Liver (tissue), 9 donors: ENCODE results near the gene ALAS1. TPM values are rescaled to one million over a fixed set of nuclear protein-coding genes. Genes with fewer than 3 reads are reported as not detected.

Experiments used
- DNase-seq: peaks from one replicate; pipeline ENCODE4 v3.0.0-alpha.2; 2017; ENCODE audit warnings: low spot score
- H3K27ac ChIP-seq, 2 donors: one replicate each; pipeline ENCODE4 v1.7.0; 2013; ENCODE audit warnings: inconsistent platforms in 2 of 2, low read length in 2 of 2, control low read depth in 1 of 2, low read depth in 1 of 2, mild to moderate bottlenecking in 1 of 2
- H3K27me3 ChIP-seq, 4 donors: one replicate each; pipeline versions ENCODE4 v1.6.1 to v1.7.0; 2013; ENCODE audit warnings: low read length in 3 of 4, inconsistent platforms in 1 of 4, mild to moderate bottlenecking in 1 of 4, moderate library complexity in 1 of 4; ENCODE audit not compliant: control insufficient read depth in 4 of 4, insufficient read depth in 4 of 4
- H3K36me3 ChIP-seq, 4 donors: one replicate each; pipeline versions ENCODE4 v1.6.1 to v1.7.0; 2013; ENCODE audit warnings: low read length in 3 of 4, mild to moderate bottlenecking in 3 of 4, low read depth in 1 of 4, moderate library complexity in 1 of 4; ENCODE audit not compliant: control insufficient read depth in 4 of 4, insufficient read depth in 3 of 4
- H3K4me1 ChIP-seq, 4 donors: one replicate each; pipeline versions ENCODE4 v1.6.1 to v1.7.0; 2013; ENCODE audit warnings: low read length in 3 of 4, mild to moderate bottlenecking in 3 of 4, moderate library complexity in 1 of 4; ENCODE audit not compliant: control insufficient read depth in 4 of 4, insufficient read depth in 4 of 4
- H3K4me3 ChIP-seq, 3 donors: one replicate each; pipeline versions ENCODE4 v1.6.1 to v1.7.0; 2013; ENCODE audit warnings: low read length in 3 of 3, control low read depth in 1 of 3, low read depth in 1 of 3, mild to moderate bottlenecking in 1 of 3
- H3K9ac ChIP-seq, 2 donors: one replicate each; pipeline ENCODE4 v1.7.0; 2013; ENCODE audit warnings: low read length in 2 of 2, mild to moderate bottlenecking in 2 of 2, moderate library complexity in 2 of 2, control low read depth in 1 of 2, low read depth in 1 of 2
- H3K9me3 ChIP-seq, 4 donors: one replicate each; pipeline versions ENCODE4 v1.6.1 to v1.7.0; 2013; ENCODE audit warnings: low read length in 3 of 4; ENCODE audit not compliant: control insufficient read depth in 4 of 4
- EGR1 ChIP-seq, 2 donors: IDR thresholded peaks; 2 replicates each; pipeline ENCODE4 v1.6.1; 2016 to 2018; ENCODE audit warnings: antibody characterized with exemption in 2 of 2, low read depth in 2 of 2
- FOXA1 ChIP-seq: IDR thresholded peaks from 2 replicates; pipeline ENCODE4 v1.6.1; 2016; ENCODE audit warnings: antibody characterized with exemption
- FOXA2 ChIP-seq: IDR thresholded peaks from 2 replicates; pipeline ENCODE4 v1.6.1; 2016; ENCODE audit warnings: antibody characterized with exemption
- GABPA ChIP-seq, 2 donors: IDR thresholded peaks in 1 of 2; conservative IDR thresholded peaks in 1 of 2; 2 replicates each; pipeline ENCODE4 v1.6.1; 2016; ENCODE audit warnings: antibody characterized with exemption in 2 of 2, mild to moderate bottlenecking in 1 of 2, moderate library complexity in 1 of 2
- HNF4A ChIP-seq, 2 donors: conservative IDR thresholded peaks; 2 replicates each; pipeline ENCODE4 v1.6.1; 2016; ENCODE audit warnings: antibody characterized with exemption in 2 of 2, mild to moderate bottlenecking in 2 of 2
- HNF4G ChIP-seq: IDR thresholded peaks from 2 replicates; pipeline ENCODE4 v1.6.1; 2016; ENCODE audit warnings: antibody characterized with exemption
- JUND ChIP-seq, 2 donors: IDR thresholded peaks; 2 replicates each; pipeline ENCODE4 v1.6.1; 2016; ENCODE audit warnings: antibody characterized with exemption in 2 of 2
- RAD21 ChIP-seq, 2 donors: IDR thresholded peaks; 2 replicates each; pipeline ENCODE4 v1.6.1; 2016; ENCODE audit warnings: antibody characterized with exemption in 2 of 2, mild to moderate bottlenecking in 2 of 2
- RXRA ChIP-seq, 2 donors: IDR thresholded peaks; 2 replicates each; pipeline ENCODE4 v1.6.1; 2017 to 2018; ENCODE audit warnings: antibody characterized with exemption in 2 of 2, mild to moderate bottlenecking in 1 of 2
- SP1 ChIP-seq: IDR thresholded peaks from 2 replicates; pipeline ENCODE4 v1.6.1; 2018; ENCODE audit warnings: antibody characterized with exemption, mild to moderate bottlenecking
- TAF1 ChIP-seq: conservative IDR thresholded peaks from 2 replicates; pipeline ENCODE4 v1.6.1; 2016; ENCODE audit warnings: antibody characterized with exemption, mild to moderate bottlenecking
- YY1 ChIP-seq: IDR thresholded peaks from 2 replicates; pipeline ENCODE4 v1.6.1; 2016; ENCODE audit warnings: antibody characterized with exemption, mild to moderate bottlenecking
- WGBS: extraction: QIAGEN DNeasy Blood & Tissue Kit; methylation state at CpG from one replicate; pipeline ENCODE4 v1.1.7; 2013; 5-methylcytosine and 5-hydroxymethylcytosine counted together
- polyA plus RNA-seq, 2 donors: library from polyadenylated mRNA; stranded (reverse) in 1 of 2; unstranded in 1 of 2; fragments of 200-250 nt in 1 of 2; fragments of >200 nt in 1 of 2; fragmentation: Nextera tagmentation in 1 of 2; extraction: Ambion mirVana in 1 of 2; gene quantifications; one replicate each; pipeline versions ENCODE4 v1.2.1 to v1.2.3, GENCODE V29; 2013 to 2015
- total RNA-seq, 2 donors: library from RNA; depleted of rRNA; stranded (reverse); fragments of >200 nt; gene quantifications; one replicate each; pipeline ENCODE4 v1.2.3, GENCODE V29; 2014
- TF ChIP-seq, protein P1 (sequence below): IDR thresholded peaks from 2 replicates; pipeline ENCODE4 v1.6.1; 2016; ENCODE audit warnings: antibody characterized with exemption
- TF ChIP-seq, protein P2 (sequence below): IDR thresholded peaks from 2 replicates; pipeline ENCODE4 v1.6.1; 2016; ENCODE audit warnings: antibody characterized with exemption, mild to moderate bottlenecking
- TF ChIP-seq, protein P3 (sequence below): IDR thresholded peaks from 2 replicates; pipeline ENCODE4 v1.6.1; 2016; ENCODE audit warnings: antibody characterized with exemption
- TF ChIP-seq, protein P4 (sequence below): IDR thresholded peaks from 2 replicates; pipeline ENCODE4 v1.6.1; 2016; ENCODE audit warnings: antibody characterized with exemption
- donor health status: healthy.
- donor health status: healthy.
- donor health status: healthy.
- donor health status: healthy.
- donor health status: healthy.

Gene ALAS1
- total and polyA plus RNA-seq, 4 donors = 32.3 to 421 (median 137) TPM

DNA sequence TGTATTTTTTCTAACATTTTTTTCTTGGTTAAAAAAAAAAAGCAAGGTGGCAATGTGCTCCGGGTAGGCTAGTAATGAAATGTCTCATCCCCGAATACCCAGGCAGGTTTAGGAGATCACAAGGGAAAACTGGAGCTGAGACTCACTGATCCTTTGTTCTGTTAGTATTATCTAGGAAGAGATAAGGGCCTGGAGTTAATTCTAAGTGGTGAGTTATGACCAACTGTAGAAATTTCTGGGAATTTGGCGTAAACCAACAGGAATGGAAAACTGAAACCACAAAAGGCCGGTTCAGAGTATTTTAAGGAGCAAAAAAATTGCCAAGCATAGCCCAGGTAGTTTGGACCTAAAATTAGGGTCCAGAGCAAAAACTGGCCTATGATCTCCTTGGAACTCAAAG is 60.0 kb downstream of the ALAS1 start:
- Histone ChIP-seq H3K9me3 (no peaks in the 10 kb centered on the region), H3K4me1 (no peaks in the 10 kb centered on the region), H3K27me3 (no peaks in the 10 kb centered on the region), H3K36me3 (peaks cover 21 to 87% (median 74%) of the 10 kb centered on the region in 4 donors), H3K4me3 (no peak overlapping the region), H3K27ac (no peak overlapping the region), H3K9ac (no peak overlapping the region)
- TF ChIP-seq JUND (IDR thresholded peaks at IDR 0.05) = no peak
- TF ChIP-seq, protein P1, sequence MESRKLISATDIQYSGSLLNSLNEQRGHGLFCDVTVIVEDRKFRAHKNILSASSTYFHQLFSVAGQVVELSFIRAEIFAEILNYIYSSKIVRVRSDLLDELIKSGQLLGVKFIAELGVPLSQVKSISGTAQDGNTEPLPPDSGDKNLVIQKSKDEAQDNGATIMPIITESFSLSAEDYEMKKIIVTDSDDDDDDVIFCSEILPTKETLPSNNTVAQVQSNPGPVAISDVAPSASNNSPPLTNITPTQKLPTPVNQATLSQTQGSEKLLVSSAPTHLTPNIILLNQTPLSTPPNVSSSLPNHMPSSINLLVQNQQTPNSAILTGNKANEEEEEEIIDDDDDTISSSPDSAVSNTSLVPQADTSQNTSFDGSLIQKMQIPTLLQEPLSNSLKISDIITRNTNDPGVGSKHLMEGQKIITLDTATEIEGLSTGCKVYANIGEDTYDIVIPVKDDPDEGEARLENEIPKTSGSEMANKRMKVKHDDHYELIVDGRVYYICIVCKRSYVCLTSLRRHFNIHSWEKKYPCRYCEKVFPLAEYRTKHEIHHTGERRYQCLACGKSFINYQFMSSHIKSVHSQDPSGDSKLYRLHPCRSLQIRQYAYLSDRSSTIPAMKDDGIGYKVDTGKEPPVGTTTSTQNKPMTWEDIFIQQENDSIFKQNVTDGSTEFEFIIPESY = no peak
- DNase-seq = no peak
- WGBS = 91% methylated on average over 4 of the region's 4 CpGs

DNA sequence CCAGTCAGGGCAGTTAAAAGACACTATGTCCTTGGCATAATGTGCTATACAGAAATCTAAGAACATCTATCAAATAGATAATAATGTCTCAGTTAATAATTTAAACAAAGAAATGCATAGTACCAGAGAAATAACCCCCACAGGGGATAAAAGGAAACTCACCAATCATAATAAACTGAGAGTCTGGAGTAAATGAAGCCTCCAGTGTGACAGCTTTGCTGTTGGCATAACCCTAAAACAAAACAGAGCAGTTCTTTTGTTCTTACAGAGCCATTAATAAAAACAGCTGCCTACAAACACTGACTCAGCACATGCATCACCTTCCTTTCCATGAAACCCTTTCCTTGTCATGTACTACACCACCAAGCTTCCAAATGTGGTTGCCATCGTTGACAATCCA is 61.1 kb downstream of the ALAS1 start:
- Histone ChIP-seq H3K4me1 (no peaks in the 10 kb centered on the region), H3K27ac (no peak overlapping the region), H3K9me3 (no peaks in the 10 kb centered on the region), H3K9ac (no peak overlapping the region), H3K27me3 (no peaks in the 10 kb centered on the region), H3K4me3 (no peak overlapping the region), H3K36me3 (peaks cover 25 to 86% (median 75%) of the 10 kb centered on the region in 4 donors)
- DNase-seq = no peak
- TF ChIP-seq, protein P2, sequence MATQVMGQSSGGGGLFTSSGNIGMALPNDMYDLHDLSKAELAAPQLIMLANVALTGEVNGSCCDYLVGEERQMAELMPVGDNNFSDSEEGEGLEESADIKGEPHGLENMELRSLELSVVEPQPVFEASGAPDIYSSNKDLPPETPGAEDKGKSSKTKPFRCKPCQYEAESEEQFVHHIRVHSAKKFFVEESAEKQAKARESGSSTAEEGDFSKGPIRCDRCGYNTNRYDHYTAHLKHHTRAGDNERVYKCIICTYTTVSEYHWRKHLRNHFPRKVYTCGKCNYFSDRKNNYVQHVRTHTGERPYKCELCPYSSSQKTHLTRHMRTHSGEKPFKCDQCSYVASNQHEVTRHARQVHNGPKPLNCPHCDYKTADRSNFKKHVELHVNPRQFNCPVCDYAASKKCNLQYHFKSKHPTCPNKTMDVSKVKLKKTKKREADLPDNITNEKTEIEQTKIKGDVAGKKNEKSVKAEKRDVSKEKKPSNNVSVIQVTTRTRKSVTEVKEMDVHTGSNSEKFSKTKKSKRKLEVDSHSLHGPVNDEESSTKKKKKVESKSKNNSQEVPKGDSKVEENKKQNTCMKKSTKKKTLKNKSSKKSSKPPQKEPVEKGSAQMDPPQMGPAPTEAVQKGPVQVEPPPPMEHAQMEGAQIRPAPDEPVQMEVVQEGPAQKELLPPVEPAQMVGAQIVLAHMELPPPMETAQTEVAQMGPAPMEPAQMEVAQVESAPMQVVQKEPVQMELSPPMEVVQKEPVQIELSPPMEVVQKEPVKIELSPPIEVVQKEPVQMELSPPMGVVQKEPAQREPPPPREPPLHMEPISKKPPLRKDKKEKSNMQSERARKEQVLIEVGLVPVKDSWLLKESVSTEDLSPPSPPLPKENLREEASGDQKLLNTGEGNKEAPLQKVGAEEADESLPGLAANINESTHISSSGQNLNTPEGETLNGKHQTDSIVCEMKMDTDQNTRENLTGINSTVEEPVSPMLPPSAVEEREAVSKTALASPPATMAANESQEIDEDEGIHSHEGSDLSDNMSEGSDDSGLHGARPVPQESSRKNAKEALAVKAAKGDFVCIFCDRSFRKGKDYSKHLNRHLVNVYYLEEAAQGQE = no peak
- TF ChIP-seq, protein P1 = no peak
- no peak for TF ChIP-seq RAD21 (IDR thresholded peaks at IDR 0.05)
- TF ChIP-seq TAF1 = no peak
- TF ChIP-seq FOXA1 = no peak
- TF ChIP-seq HNF4A (conservative IDR thresholded peaks at IDR 0.05) = no peak
- TF ChIP-seq RXRA (IDR thresholded peaks at IDR 0.05) = no peak
- TF ChIP-seq GABPA (IDR thresholded peaks at IDR 0.05 in 1 of 2, conservative IDR thresholded peaks at IDR 0.05 in 1 of 2) = no peak
- TF ChIP-seq, protein P3, sequence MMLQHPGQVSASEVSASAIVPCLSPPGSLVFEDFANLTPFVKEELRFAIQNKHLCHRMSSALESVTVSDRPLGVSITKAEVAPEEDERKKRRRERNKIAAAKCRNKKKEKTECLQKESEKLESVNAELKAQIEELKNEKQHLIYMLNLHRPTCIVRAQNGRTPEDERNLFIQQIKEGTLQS = no peak
- TF ChIP-seq JUND (IDR thresholded peaks at IDR 0.05) = no peak
- TF ChIP-seq, protein P4, sequence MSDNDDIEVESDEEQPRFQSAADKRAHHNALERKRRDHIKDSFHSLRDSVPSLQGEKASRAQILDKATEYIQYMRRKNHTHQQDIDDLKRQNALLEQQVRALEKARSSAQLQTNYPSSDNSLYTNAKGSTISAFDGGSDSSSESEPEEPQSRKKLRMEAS = no peak
- no peak for TF ChIP-seq SP1
- TF ChIP-seq HNF4G = no peak
- TF ChIP-seq YY1 = no peak
- no peak for TF ChIP-seq EGR1 (IDR thresholded peaks at IDR 0.05; ENCODE audit: low read depth in 2 of 2)
- TF ChIP-seq FOXA2 = no peak
- WGBS = 88% methylated on average over 1 of the region's 1 CpG
